GM10847 (cell line): ENCODE measurements around the gene STOML3.

Source experiments
- POLR2A ChIP-seq: IDR thresholded peaks from 2 replicates; pipeline ENCODE4 v1.6.1; 2011; ENCODE audit not compliant: insufficient read length; ENCODE audit errors: extremely low read depth

STOML3 gene, protein sequence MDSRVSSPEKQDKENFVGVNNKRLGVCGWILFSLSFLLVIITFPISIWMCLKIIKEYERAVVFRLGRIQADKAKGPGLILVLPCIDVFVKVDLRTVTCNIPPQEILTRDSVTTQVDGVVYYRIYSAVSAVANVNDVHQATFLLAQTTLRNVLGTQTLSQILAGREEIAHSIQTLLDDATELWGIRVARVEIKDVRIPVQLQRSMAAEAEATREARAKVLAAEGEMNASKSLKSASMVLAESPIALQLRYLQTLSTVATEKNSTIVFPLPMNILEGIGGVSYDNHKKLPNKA

DNA sequence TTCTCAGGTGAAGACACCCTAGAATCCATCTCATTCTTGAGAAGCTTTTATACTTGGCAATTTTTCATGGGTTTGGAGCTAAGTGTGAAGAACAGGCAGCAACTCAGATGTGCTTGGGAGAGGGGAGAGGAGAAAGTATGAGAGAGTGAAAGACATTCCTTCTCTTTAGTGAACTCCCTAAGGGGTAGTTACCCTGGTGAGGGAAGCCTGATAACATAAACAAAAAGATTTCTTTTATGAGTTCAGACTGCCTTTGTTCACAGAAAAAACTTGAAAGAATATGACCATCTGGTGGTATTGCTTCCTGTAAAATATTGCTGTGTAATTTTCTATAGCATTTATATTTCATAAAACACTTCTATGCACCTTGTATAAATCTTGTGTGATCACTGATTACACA lies at the start of gene STOML3:
Gene STOML3 (minus strand): TSS at position 139 of the 400 bp plus-strand sequence. CDS start 110 bp downstream, at position 29.
- TF ChIP-seq POLR2A: no peak

DNA sequence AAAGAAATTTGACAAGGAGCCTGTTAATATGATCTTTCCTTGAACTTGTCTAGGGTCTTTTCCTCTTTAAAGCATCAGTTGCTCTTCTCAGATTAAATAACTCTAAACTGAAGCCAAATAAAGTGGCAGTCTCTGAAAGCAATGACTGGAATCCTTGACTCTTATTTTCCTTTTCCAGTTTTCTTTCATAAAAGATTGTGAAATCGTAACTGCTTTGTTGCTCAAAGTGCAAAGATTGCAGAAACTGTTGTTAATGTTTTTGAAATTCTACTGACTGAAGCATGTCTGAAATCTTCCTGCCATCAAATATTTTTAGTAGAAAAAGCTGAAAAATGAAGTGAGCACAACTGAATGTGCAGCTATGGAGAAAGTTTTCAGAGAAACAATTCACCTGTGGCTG lies 49.6 kb upstream of the STOML3 start:
- no peak for TF ChIP-seq POLR2A

DNA sequence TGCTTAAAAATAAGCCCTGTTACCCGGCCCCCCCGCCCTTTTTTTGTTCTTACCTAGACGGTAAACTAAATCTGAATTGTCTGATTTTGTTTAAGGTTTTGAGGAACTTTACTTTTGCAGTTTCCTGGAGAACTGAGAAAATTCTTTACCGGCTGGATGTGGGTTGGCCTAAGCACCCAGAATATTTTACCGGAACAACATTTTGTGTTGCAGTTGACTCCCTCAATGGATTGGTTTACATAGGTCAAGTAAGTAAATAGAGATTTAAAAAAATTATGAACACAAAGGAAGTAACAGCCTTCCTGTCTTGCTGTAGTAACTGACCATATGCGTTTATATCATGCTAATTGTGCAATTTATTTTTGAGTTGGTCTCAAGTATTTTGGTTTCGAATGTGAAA lies 48.4 kb upstream of the STOML3 start:
- no peak for TF ChIP-seq POLR2A

DNA sequence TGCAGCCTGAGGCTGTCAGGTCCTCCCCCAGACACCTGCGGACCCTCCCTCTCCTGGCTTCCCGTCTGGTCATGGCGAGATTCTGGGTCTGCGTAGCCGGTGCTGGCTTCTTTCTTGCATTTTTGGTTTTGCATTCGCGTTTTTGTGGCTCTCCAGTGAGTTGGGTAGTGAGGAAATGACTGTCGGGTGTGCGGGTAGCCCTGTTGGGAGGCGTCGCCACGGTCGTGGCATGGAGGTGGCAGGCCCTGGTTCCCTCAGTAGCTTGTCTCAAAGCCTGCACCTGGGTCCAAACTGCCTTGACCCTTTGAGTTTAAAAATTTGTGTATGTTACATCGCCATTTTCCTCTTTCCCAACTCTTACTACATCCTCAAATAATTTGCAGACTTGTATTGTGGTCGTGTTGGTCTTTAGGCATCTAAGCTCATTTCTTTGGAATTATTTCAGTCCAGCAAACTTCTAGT lies 48.0 kb upstream of the STOML3 start:
- no peak for TF ChIP-seq POLR2A

DNA sequence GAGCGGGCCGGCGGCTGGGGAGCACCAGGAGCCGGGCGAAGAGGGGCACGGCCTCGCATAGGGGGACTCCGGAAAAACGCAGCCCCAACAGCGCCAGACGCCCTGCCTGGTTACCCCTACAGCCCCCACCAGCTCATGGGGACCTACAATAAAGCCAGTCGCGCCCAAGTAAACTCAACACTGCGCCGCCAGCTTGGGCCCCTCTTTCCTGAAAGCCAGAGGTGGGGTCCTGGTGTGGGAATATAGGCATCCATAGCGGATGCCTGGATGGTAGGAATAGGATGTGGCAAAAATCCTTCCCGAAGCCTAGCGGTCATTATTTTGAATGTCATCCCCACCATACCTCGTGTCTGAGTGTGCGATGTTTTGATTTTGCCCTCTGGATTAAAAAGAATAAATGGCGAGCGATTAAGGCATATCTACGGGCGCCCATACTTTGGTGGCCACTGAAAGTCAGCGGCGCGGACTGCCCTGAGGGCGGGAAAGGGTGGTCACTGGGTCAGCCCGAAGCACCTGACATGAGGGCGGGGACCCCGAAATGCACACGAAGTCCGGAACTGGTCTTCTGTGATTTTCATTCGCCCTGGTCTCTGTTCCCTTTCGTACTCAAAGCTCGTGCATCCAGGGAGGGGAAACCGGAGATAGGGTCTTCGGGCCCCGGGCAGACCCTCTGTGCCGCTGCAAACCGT lies 47.4 kb upstream of the STOML3 start, which contains the start of the genes NHLRC3 and PROSER1:
Gene NHLRC3 (plus strand): TSS at position 577 of the 689 bp plus-strand sequence. CDS start 184 bp downstream, outside the sequence.
Gene PROSER1 (minus strand): TSS at position 210 of the 689 bp plus-strand sequence. CDS start 847 bp downstream, outside the sequence.
- peak; percentile 64 for TF ChIP-seq POLR2A

DNA sequence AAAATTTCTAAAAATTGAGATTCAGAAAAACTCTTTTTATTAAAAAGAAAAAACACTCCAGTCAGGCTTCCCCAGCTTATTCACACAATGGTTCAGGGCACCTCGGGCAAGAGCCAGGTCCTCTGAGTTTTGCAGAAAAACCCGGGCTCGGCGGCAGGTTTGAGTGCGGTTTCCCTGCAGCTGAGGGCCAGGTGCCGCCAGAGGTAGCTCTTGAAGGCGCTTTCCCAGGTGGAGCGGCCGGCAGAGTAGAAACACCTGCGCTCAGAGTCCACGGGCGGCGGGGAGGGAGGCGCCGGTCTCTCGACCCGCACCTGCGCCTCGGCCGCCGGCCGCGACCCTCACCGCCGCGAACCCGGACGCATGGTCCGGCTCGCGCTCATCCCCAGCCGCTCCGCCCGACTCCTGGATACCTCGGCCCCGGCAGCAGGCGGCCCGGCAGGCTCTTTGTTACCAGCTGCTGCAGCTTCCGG lies 46.8 kb upstream of the STOML3 start:
- no peak for TF ChIP-seq POLR2A

DNA sequence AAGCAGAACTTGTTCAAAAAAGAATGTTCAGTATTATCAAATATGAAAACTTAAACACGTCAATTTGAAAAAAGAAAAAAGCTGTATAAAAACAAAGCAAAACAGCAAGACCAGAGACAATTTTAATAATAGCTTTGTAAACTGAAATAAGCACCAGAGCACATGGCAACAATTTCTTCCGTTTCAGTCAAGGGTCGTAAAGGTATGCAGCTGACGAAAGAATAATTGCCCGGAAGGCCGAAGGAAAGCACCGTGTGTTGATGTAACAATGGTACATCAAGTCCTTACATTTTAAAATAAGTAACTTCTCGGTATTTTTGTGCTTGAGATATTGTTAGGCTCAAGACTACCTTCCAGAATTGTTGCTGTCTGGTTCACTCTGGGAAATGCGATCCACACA lies 45.6 kb upstream of the STOML3 start:
- TF ChIP-seq POLR2A: no peak

DNA sequence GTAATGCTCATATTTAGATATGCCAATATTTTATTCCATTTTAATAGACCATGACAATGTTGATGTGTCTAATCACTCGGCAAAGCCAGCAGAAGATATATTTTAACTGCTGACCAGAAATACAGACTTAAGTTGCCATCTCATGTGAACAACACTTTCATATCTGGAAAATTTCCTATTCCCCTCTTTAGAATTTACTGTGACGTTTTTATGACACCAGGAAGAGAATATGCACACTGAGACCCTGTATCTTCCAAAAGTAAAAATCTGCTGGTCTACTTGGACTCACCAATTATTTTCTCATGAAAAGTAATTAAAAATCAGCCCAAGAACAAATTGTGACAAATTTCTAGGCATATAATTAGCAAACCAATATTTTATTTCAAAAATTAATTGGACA lies 45.2 kb upstream of the STOML3 start:
- no peak for TF ChIP-seq POLR2A

DNA sequence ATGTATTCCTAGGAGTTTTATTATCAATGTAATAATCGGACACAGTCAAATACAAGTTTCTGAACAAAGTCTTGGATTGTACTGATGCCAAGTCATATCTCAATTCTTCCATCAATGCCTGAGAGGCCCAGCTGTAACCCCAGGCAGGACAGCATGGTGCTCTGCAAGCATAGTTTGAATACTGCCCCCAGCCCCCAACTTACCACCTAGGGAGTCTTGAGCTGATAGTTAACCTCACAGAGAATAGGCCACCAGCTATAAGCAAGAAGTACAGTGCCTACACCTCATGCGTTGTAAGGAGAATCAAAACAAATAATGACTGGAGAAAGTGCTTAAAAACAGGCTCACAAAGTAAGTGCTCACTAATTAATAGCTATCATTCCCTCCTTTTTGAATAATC lies 44.6 kb upstream of the STOML3 start:
- no peak for TF ChIP-seq POLR2A

DNA sequence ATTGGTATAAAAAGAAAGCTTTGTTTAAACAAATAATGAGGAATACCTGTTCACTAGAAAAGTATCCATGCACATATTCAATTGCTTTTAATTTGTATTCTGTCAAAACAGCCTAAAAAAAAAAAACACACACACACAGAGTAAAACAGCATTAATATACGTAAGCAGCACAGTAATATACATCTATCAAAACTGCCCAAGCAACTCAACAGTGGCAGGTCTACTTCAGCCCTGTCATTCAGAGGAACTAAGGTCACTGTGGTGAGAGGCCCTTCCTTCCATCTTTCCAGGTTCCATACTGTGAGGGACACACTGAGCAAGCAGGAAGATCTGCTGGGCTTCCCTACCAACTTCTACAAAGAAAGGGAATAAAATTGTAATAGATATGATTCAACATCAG lies 43.5 kb upstream of the STOML3 start:
- no peak for TF ChIP-seq POLR2A

DNA sequence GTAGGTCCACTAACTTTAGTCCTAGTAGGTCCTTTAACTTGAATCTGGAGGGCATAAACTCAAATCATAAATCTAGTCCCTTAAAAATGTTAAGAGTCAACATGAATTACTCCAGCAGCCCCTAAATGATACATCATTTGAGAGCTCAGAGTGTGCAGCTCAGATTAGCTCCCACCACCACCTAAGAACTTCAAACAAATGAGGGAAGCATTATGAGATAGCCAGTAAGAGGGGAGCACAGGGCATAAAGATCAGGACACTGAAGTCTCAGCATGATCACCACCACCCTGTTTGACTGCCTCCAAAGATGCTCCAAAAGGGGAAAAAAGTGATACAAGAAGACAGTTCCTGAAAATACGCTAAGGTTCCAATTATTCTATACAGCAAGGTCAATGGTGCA lies 41.5 kb upstream of the STOML3 start:
- TF ChIP-seq POLR2A: no peak

DNA sequence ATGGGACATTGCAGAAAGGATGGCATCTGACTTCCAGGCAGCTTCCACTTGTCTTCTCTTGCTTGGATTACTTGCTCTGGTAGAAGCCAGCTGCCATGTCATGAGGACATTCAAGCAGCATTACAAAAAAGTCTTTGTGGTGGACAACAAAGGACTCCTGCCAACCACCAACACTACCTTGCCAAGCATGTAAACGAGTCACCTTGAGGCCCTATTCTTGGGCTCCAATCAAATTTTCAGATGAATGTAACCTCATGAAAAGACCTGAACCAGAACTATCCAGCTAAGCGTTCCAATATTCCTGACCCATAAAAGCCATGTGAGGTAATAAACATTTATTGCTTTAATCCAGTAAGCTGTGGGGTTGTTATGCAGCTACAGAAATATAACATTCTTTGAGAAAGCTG lies 34.8 kb upstream of the STOML3 start:
- TF ChIP-seq POLR2A: no peak

DNA sequence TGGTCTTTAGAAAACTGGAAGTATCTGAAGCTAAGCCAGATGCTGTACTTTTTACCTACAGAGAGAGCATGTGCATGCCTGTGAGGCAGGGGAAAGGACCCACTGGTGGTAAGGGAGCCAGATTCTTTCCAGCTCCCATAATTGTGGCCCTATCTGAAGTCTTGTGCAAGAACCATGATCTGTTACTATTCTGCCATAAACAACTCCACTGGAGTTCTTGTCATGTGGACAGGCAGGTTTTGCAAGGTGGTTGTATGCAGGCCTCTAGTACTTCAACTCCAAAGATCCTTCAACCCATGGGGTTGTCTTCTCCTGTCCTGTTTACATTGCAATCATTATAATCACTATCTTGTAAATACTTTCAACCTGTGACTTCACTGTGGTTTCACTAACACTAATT lies 33.1 kb upstream of the STOML3 start:
- no peak for TF ChIP-seq POLR2A

DNA sequence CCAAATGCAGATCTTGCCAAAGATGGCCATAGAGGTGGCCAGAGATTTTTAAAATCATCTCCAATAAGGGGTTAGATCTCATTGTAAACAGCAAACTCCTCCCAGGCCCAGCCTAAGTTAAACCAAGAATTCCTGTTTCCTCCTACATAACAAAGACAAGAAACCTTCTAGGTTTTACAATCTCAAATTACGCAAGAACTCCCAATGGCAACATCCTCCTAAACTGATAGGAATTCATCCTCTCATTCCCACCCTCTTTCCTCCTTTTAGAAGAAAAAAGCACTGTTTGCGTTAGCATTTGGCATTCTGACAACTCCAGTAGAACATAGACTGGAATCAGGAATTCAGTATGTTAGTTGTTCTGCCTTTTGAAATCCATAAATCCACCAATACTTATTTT lies 32.7 kb upstream of the STOML3 start:
- no peak for TF ChIP-seq POLR2A

DNA sequence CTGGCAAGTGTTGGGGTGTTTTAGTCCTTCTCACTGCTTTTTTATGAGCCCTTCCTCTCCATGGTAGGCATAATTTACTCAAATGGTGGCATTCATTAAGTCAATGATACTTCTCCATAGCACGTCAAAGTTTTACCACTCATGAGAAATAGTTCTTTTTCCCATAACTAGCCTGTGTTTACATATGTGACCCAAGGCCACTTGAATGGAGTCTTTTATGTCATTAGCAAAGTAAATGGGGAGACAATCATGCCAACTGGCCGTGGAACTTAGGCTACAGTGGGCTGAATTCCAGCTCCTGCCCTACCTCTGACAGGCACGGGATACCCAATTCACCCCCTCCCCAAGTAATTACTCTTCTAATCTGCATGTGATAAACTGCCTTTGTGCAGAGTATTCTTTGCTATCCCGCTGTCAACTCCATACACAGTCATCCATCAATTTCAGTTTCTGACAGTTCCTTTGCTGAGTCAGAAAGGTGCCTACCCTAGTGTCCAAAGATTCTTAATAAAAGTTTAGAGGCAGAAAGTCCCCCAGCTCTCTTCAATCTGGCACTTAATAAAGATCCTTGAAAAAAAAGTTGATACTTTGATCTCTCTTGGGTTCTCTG lies 30.3 kb upstream of the STOML3 start:
- TF ChIP-seq POLR2A: no peak

DNA sequence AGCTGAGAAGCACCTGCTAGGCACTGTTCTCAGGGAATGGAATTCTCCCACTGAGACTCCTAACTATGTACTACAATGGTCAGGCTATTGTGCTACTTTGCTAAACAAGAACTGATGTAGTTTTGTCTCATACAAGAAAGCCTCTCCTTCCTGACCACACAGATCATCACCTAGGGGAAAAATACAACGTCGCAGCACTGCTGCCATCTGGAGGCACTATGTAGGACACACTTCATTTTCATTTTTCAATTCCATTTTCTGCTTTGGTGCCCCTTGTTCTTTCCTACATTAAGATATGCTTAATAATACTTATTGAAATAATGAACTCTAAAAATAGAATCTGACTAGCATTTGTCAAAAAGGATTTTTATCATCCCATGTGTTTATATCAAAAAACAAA lies 26.2 kb upstream of the STOML3 start:
- no peak for TF ChIP-seq POLR2A
